ENCODE data around the gene SUGCT.
A peak's percentile ranks its signal among the peaks of the same experiment; 100 is the strongest.

SUGCT gene

DNA sequence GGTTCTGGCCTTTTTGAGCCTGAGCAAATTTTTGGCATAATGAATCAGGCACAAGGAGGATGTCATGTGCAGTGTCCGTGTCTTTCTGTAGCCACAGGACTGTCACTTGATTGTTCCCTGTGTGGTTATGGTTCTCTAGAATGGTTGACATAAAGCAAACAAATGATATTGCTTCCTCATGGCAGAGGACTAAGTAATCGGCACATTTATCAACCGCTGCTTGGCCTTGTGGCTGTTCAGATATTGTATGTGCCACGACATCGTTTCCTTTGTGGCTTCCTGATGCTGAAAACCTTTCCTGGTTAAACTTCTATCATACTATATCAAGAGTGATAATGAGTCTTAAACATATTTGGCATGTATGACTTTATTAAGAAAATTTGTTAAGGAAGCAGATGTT is 598.8 kb downstream of the SUGCT start:
- TF ChIP-seq, protein P1, sequence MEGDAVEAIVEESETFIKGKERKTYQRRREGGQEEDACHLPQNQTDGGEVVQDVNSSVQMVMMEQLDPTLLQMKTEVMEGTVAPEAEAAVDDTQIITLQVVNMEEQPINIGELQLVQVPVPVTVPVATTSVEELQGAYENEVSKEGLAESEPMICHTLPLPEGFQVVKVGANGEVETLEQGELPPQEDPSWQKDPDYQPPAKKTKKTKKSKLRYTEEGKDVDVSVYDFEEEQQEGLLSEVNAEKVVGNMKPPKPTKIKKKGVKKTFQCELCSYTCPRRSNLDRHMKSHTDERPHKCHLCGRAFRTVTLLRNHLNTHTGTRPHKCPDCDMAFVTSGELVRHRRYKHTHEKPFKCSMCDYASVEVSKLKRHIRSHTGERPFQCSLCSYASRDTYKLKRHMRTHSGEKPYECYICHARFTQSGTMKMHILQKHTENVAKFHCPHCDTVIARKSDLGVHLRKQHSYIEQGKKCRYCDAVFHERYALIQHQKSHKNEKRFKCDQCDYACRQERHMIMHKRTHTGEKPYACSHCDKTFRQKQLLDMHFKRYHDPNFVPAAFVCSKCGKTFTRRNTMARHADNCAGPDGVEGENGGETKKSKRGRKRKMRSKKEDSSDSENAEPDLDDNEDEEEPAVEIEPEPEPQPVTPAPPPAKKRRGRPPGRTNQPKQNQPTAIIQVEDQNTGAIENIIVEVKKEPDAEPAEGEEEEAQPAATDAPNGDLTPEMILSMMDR (conservative IDR thresholded peaks at IDR 0.05; ENCODE audit: low read depth, low read length), result no peak
- no peak for DNase-seq (ENCODE audit: low read depth)
- H3K4me3 ChIP-seq (ENCODE audit: low read length), result no peak overlapping the region

- no peak overlapping the region for H3K4me3 ChIP-seq (ENCODE audit: low read length)
- DNase-seq (ENCODE audit: low read depth), result no peak
- TF ChIP-seq, protein P1 (conservative IDR thresholded peaks at IDR 0.05; ENCODE audit: low read depth, low read length), result no peak
Observed at GRCh38 chr7:40739257-40739656, 604.5 kb downstream of the SUGCT start.

GRCh38 chr7:40742270-40742669 is 607.5 kb downstream of the SUGCT start:
- no peak for DNase-seq (ENCODE audit: low read depth)
- TF ChIP-seq, protein P1 (conservative IDR thresholded peaks at IDR 0.05; ENCODE audit: low read depth, low read length), result no peak
- H3K4me3 ChIP-seq (ENCODE audit: low read length), result no peak overlapping the region

GRCh38 chr7:40746841-40747556 is 612.2 kb downstream of the SUGCT start:
- TF ChIP-seq, protein P1 (conservative IDR thresholded peaks at IDR 0.05; ENCODE audit: low read depth, low read length), result no peak
- DNase-seq (ENCODE audit: low read depth), result no peak
- no peak overlapping the region for H3K4me3 ChIP-seq (ENCODE audit: low read length)

- no peak overlapping the region for H3K4me3 ChIP-seq (ENCODE audit: low read length)
- no peak for DNase-seq (ENCODE audit: low read depth)
- TF ChIP-seq, protein P1 (conservative IDR thresholded peaks at IDR 0.05; ENCODE audit: low read depth, low read length), result no peak
Observed at GRCh38 chr7:40747856-40748255, 613.1 kb downstream of the SUGCT start.

GRCh38 chr7:40749877-40750276 is 615.1 kb downstream of the SUGCT start:
- DNase-seq (ENCODE audit: low read depth), result peak; percentile 35
- TF ChIP-seq, protein P1 (conservative IDR thresholded peaks at IDR 0.05; ENCODE audit: low read depth, low read length), result no peak
- no peak overlapping the region for H3K4me3 ChIP-seq (ENCODE audit: low read length)

GRCh38 chr7:40753455-40753854 is 618.6 kb downstream of the SUGCT start:
- no peak overlapping the region for H3K4me3 ChIP-seq (ENCODE audit: low read length)
- no peak for DNase-seq (ENCODE audit: low read depth)
- TF ChIP-seq, protein P1 (conservative IDR thresholded peaks at IDR 0.05; ENCODE audit: low read depth, low read length), result no peak

All from retinal pigment epithelial cell (primary cell).